Bronchial epithelial cell (primary cell): Measurements from ENCODE around the gene PIP5K1C. TPM values are rescaled to one million over a fixed set of nuclear protein-coding genes. Genes with fewer than 3 reads are reported as not detected.

Experiments
- DNase-seq: peaks from one replicate; pipeline ENCODE4 v3.0.0-alpha.2; 2010; ENCODE audit warnings: low read depth
- FAIRE-seq: peaks from 2 replicates; lab custom pipeline; 2011; peaks lifted over from hg19 to GRCh38; lab: Jason Lieb, UNC
- H3K27me3 ChIP-seq: 2 replicates; pipeline ENCODE4 v1.5.1; 2011; ENCODE audit warnings: low read length; ENCODE audit not compliant: control insufficient read depth, insufficient read depth
- H3K36me3 ChIP-seq: 2 replicates; pipeline ENCODE4 v1.5.1; 2011; ENCODE audit warnings: low read length; ENCODE audit not compliant: control insufficient read depth, insufficient read depth
- H3K4me3 ChIP-seq: 2 replicates; pipeline ENCODE4 v1.5.1; 2011; ENCODE audit warnings: mild to moderate bottlenecking, low read depth, low read length, control low read depth
- CTCF ChIP-seq: IDR thresholded peaks from 2 replicates; pipeline ENCODE4 v1.5.1; 2011; ENCODE audit warnings: mild to moderate bottlenecking, moderate library complexity, low read length, control low read depth, inconsistent platforms; ENCODE audit not compliant: insufficient read depth, severe bottlenecking
- total RNA-seq: library from RNA; depleted of rRNA; stranded (reverse); fragments of >200 nt; gene quantifications from 2 replicates; pipeline ENCODE4 v1.2.1, GENCODE V29; 2014

Gene PIP5K1C
- total RNA-seq, 1 donor from 2014 or later: 6.3 TPM

- peak; percentile 83 for FAIRE-seq
- no peak for DNase-seq
- no peak for TF ChIP-seq CTCF
- no peaks in the 10 kb centered on the region for H3K36me3 ChIP-seq
- H3K27me3 ChIP-seq: peaks cover 1% of the 10 kb centered on the region
- H3K4me3 ChIP-seq: no peak overlapping the region
These were observed 108.2 kb downstream of the PIP5K1C start for GRCh38 chr19:3591876-3592613.

DNA sequence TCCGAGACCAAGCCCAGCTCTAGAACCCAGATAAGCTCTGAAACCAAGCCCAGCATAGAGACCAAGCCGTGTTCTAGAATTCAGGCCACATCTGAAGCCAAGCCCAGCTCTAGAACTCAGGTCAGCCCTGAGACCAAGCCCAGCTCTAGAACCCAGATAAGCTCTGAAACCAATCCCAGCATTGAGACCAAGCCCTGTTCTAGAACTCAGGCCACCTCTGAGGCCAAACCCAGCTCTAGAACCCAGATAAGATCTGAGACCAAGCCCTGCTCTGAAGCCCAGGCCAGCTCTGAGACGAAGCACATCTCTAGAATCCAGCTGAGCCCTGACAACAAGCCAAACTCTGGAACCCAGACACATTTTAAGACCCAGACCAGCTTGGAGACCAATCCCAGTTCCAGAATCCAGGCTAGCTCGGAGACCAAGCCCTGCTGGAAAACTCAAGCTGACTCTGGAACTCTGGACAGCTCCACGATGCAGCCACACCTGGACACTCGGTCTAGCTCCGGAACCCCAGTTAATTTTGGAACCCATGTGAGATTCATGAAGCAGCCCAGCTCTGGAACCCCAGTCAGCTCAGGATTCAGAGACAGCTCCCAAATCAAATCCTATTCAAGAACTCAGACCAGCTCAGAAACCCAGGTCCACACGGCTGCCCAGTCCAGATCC is 109.1 kb downstream of the PIP5K1C start:
- no peak overlapping the region for H3K4me3 ChIP-seq
- DNase-seq (no peak), FAIRE-seq (no peak)
- no peak for TF ChIP-seq CTCF
- no peaks in the 10 kb centered on the region for H3K36me3 ChIP-seq
- H3K27me3 ChIP-seq: peaks cover 1% of the 10 kb centered on the region

DNA sequence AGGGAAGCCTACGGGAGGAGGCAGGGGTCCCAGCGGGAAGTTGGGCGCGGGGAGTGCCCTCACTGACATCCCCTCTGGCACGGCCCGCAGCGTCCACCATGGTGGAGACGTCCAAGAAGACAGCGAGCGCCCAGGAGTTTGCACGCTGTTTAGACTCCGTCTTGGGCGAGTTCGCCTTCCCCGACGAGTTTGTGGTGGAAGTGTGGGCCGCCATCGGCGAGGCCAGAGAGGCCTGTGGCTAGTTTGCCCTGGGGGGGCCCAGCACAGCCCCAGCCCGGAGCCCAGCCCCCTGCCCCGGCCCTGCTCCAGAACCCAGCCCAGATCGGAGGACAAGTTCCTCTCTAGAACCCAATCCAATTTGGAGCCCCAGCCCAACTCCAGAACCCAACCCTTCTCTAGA is 110.3 kb downstream of the PIP5K1C start:
- Histone ChIP-seq H3K4me3 (no peak overlapping the region), H3K27me3 (peaks cover 1% of the 10 kb centered on the region), H3K36me3 (no peaks in the 10 kb centered on the region)
- DNase-seq (no peak), FAIRE-seq (no peak)
- TF ChIP-seq CTCF: no peak

- DNase-seq (no peak), FAIRE-seq (no peak)
- TF ChIP-seq CTCF: no peak
- Histone ChIP-seq H3K36me3 (no peaks in the 10 kb centered on the region), H3K4me3 (no peak overlapping the region), H3K27me3 (peaks cover 1% of the 10 kb centered on the region)
These were observed 110.8 kb downstream of the PIP5K1C start for GRCh38 chr19:3589439-3589838.

- DNase-seq (no peak), FAIRE-seq (no peak)
- Histone ChIP-seq H3K4me3 (no peak overlapping the region), H3K27me3 (no peaks in the 10 kb centered on the region), H3K36me3 (no peaks in the 10 kb centered on the region)
- no peak for TF ChIP-seq CTCF
These were observed 113.4 kb downstream of the PIP5K1C start for GRCh38 chr19:3586707-3587346.
